RWPE1 (cell line): ENCODE data around the gene CROT.
"Not testable (repeated sequence)": the region's sequence is repeated elsewhere in the genome, so short reads cannot be mapped to it uniquely, and the experiment has no call there.

Experiments
- CTCF ChIA-PET: fragments of 350-600 bp; sonication (Branson Sonifier 250); formaldehyde crosslinking; extraction: SDS; loops from one replicate; lab custom pipeline; 2021; lab: Yijun Ruan, JAX
- POLR2A ChIA-PET: fragments of 400-600 bp; formaldehyde crosslinking; extraction: SDS; loops from one replicate; lab custom pipeline; 2020; ENCODE audit warnings: antibody characterized with exemption; ENCODE audit not compliant: low non-redundant PET; lab: Yijun Ruan, JAX
- DNase-seq: peaks from one replicate; pipeline ENCODE4 v3.0.0; 2012; ENCODE audit warnings: low spot score
- H3K27ac ChIP-seq: fragments of 450-650 bp; 2 replicates; pipeline ENCODE4 v1.5.1; 2017
- CTCF ChIP-seq: fragments of 450-650 bp; conservative IDR thresholded peaks from 2 replicates; pipeline ENCODE4 v1.5.1; 2017; ENCODE audit warnings: low read depth, mild to moderate bottlenecking

Gene CROT

GRCh38 chr7:87316846-87317552, 28.5 kb upstream of the CROT start:
- no peak for TF ChIP-seq CTCF
- ChIA-PET POLR2A (no interaction called here), CTCF (interaction anchor here (0.6 to 2.1 kb wide), 7 partner anchors 10 to 588 kb away, joined by 3 to 8 read pairs (median 4); partner anchors contain the start of gene CROT)
- H3K27ac ChIP-seq: peak overlapping the region; percentile 82
- peak; percentile 80 for DNase-seq

- TF ChIP-seq CTCF: no peak
- CTCF ChIA-PET: interaction anchor here (0.6 to 2.1 kb wide), 3 partner anchors 9 to 100 kb away, joined by 4 to 8 read pairs (median 7); no protein-coding TSS in a partner anchor
- peak; percentile 37 for DNase-seq
- POLR2A ChIA-PET: no interaction called here
- peak overlapping the region; percentile 82 for H3K27ac ChIP-seq
These were observed 27.7 kb upstream of the CROT start for GRCh38 chr7:87317691-87318245.

DNA sequence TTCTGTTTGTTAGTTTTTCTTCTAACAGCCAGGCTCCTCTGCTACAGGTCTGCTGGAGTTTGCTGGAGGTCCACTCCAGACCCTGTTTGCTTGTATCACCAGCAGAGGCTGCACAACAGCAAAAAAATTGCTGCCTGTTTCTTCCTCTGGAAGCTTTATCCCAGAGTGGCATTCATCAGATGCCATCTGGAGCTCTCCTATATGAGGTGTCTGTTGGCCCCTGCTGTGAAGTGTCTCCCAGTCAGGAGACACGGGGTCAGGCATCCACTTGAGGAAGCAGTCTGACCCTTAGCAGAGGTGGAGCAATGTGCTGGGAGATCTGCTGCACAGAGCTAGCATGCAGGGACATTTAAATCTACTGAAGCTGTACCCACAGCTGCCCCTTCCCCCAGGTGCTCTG, 26.7 kb upstream of the CROT start:
- ChIA-PET POLR2A (no interaction called here), CTCF (interaction anchor here (0.6 to 1.0 kb wide), 2 partner anchors 28 to 101 kb away, joined by 3 to 9 read pairs; no protein-coding TSS in a partner anchor)
- H3K27ac ChIP-seq: peak overlapping the region; percentile 32
- no peak for TF ChIP-seq CTCF
- DNase-seq: no peak

DNA sequence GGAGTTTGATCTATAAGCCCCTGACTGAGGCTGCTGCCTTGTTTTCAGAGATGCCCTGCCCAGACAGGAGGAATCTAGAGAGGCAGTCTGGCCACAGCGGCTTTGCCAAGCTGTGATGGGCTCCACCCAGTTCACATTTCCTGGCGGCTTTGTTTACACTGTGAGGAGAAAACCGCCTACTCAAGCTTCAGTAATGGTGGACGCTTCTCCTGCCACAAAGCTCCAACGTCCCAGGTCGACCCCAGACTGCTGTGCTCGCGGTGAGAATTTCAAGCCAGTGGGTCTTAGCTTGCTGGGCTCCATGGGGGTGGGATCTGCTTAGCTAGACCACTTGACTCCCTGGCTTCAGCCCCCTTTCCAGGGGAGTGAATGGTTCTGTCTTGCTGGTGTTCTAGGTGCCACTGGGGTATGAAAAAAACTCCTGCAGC, 26.3 kb upstream of the CROT start:
- CTCF ChIA-PET: interaction anchor here (0.6 to 1.0 kb wide), 2 partner anchors 28 to 102 kb away, joined by 3 to 9 read pairs; no protein-coding TSS in a partner anchor
- peak overlapping the region; percentile 32 for H3K27ac ChIP-seq
- DNase-seq, POLR2A ChIA-PET: not testable (repeated sequence)

GRCh38 chr7:87322912-87323311, 22.6 kb upstream of the CROT start:
- no peak for TF ChIP-seq CTCF
- ChIA-PET POLR2A (no interaction called here), CTCF (no interaction called here)
- no peak overlapping the region for H3K27ac ChIP-seq
- no peak for DNase-seq

- no peak for DNase-seq
- no peak; the same call in 1 of the 2 replicates for TF ChIP-seq CTCF
- ChIA-PET POLR2A (no interaction called here), CTCF (interaction anchor here (0.7 kb wide), 1 partner anchor 57 kb away, joined by 3 read pairs; no protein-coding TSS in a partner anchor)
- H3K27ac ChIP-seq: no peak overlapping the region
These were observed 19.7 kb upstream of the CROT start for GRCh38 chr7:87325576-87326370.
